Esophagus muscularis mucosa (tissue), 4 donors: ENCODE data around the gene PLIN5. TPM values are rescaled to one million over a fixed set of nuclear protein-coding genes. Genes with fewer than 3 reads are reported as not detected.
"Not testable (repeated sequence)": the region's sequence is repeated elsewhere in the genome, so short reads cannot be mapped to it uniquely, and the experiment has no call there.

Source experiments
- DNase-seq: peaks from one replicate; pipeline ENCODE4 v3.0.0-alpha.2; 2017; ENCODE audit errors: extremely low spot score
- H3K27ac ChIP-seq, 4 donors: fragments of 200-600 bp; sonication (generic); replicated peaks in 1 of 4; 1 replicate in 3 of 4; 2 replicates in 1 of 4; pipeline ENCODE4 v1.5.1; 2016 to 2019; ENCODE audit warnings: mild to moderate bottlenecking in 1 of 4
- H3K27me3 ChIP-seq, 4 donors: fragments of 200-600 bp; sonication (generic); one replicate each; pipeline versions ENCODE4 v1.5.1 to v1.6.0; 2016 to 2019
- H3K36me3 ChIP-seq, 4 donors: fragments of 200-600 bp; sonication (generic); one replicate each; pipeline ENCODE4 v1.5.1; 2016 to 2019
- H3K4me1 ChIP-seq, 4 donors: fragments of 200-600 bp; sonication (generic); one replicate each; pipeline ENCODE4 v1.5.1; 2016 to 2019
- H3K4me3 ChIP-seq, 4 donors: fragments of 200-600 bp; sonication (generic); 1 replicate in 2 of 4; 2 replicates in 2 of 4; pipeline ENCODE4 v1.5.1; 2016 to 2019; ENCODE audit warnings: mild to moderate bottlenecking in 4 of 4, moderate library complexity in 1 of 4
- H3K9me3 ChIP-seq, 4 donors: fragments of 200-600 bp; sonication (generic); 1 replicate in 3 of 4; 2 replicates in 1 of 4; pipeline ENCODE4 v1.5.1; 2016 to 2019
- EP300 ChIP-seq: sonication (generic); formaldehyde crosslinking; IDR thresholded peaks from one replicate; pipeline ENCODE4 v1.6.1; 2017; ENCODE audit warnings: antibody characterized with exemption
- POLR2A ChIP-seq: fragments of 450-650 bp; IDR thresholded peaks from one replicate; pipeline ENCODE4 v1.6.1; 2017; ENCODE audit warnings: antibody characterized with exemption, moderate library complexity, mild to moderate bottlenecking, low read depth
- POLR2AphosphoS5 ChIP-seq, 2 donors: sonication (generic); formaldehyde crosslinking; IDR thresholded peaks; one replicate each; pipeline ENCODE4 v1.6.1; 2017; ENCODE audit warnings: antibody characterized with exemption in 2 of 2
- WGBS: methylation state at CpG from one replicate; pipeline ENCODE4 v1.1.5; 2018; 5-methylcytosine and 5-hydroxymethylcytosine counted together
- intact Hi-C: fragments of 100-400 bp; cut with DNase I; formaldehyde crosslinking; loops from one replicate; pipeline ENCODE4 v1.15.1; 2023
- total RNA-seq, 4 donors: library from RNA; depleted of rRNA; stranded (reverse); fragments of >200 nt; gene quantifications; one replicate each; pipeline versions ENCODE4 v1.1.0 to v1.2.1, GENCODE V29; 2016
- TF ChIP-seq, protein P1 (sequence below), 3 experiments: fragments of 200-600 bp in 2 of 3; fragments of 450-650 bp in 1 of 3; sonication (generic) in 2 of 3; IDR thresholded peaks; one replicate each; pipeline ENCODE4 v1.5.1; 2017 to 2019; ENCODE audit warnings: antibody characterized with exemption in 3 of 3, mild to moderate bottlenecking in 2 of 3, moderate library complexity in 1 of 3

The PLIN5 gene
- total RNA-seq, 4 donors from 2014 or later: 7.9 to 11.9 (median 9.1) TPM

DNA sequence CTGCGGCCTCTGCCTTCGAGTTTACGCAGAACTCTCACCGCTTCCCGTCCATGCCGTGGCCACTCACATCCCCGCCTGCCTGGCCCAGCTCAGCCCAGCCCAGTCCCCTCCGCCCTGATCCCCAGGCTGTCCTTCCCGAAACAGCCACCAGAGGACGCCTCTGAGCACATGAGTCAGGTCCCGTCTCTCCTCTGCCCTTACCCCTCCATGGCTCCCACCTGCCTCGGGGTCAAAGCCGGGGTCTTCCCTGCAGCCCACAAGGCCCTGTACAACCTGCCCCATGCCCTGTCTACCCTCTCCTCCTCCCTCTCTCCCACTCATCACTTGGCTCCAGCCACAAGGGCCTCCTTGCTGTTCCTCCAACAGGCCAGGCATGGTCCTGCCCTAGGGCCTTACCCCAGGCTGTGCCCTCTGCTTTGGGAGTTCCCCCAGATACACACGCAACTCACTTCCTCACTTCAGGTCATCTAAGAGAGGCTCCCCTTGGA lies 32.6 kb upstream of the PLIN5 start:
- no peak for DNase-seq
- 54% methylated on average over 14 of the region's 14 CpGs for WGBS
- Histone ChIP-seq H3K4me3 (no peak overlapping the region), H3K9me3 (no peaks in the 10 kb centered on the region), H3K36me3 (no peaks in the 10 kb centered on the region), H3K27me3 (peaks cover 0 to 14% (median 0%) of the 10 kb centered on the region in 4 donors), H3K27ac (peak overlapping the region in 1 of 4 donors; percentile 36), H3K4me1 (peaks cover 0 to 17% (median 5%) of the 10 kb centered on the region in 4 donors)
- intact Hi-C loops: no loop called here
- TF ChIP-seq EP300: no peak
- TF ChIP-seq POLR2AphosphoS5 (IDR thresholded peaks at IDR 0.05): peak in 1 of 2 donors; percentile 20
- TF ChIP-seq, protein P1, sequence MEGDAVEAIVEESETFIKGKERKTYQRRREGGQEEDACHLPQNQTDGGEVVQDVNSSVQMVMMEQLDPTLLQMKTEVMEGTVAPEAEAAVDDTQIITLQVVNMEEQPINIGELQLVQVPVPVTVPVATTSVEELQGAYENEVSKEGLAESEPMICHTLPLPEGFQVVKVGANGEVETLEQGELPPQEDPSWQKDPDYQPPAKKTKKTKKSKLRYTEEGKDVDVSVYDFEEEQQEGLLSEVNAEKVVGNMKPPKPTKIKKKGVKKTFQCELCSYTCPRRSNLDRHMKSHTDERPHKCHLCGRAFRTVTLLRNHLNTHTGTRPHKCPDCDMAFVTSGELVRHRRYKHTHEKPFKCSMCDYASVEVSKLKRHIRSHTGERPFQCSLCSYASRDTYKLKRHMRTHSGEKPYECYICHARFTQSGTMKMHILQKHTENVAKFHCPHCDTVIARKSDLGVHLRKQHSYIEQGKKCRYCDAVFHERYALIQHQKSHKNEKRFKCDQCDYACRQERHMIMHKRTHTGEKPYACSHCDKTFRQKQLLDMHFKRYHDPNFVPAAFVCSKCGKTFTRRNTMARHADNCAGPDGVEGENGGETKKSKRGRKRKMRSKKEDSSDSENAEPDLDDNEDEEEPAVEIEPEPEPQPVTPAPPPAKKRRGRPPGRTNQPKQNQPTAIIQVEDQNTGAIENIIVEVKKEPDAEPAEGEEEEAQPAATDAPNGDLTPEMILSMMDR (IDR thresholded peaks at IDR 0.05): peak; percentile 46 to 76 (median 56)
- no peak for TF ChIP-seq POLR2A

GRCh38 chr19:4566402-4567051 lies 31.5 kb upstream of the PLIN5 start:
- no peaks in the 10 kb centered on the region for H3K9me3 ChIP-seq
- H3K4me3 ChIP-seq: no peak overlapping the region
- DNase-seq: no peak
- H3K27ac ChIP-seq: peak overlapping the region in 2 of 4 donors; percentile 27 to 36
- H3K4me1 ChIP-seq: peaks cover 0 to 16% (median 4%) of the 10 kb centered on the region in 4 donors
- TF ChIP-seq POLR2A (no peak), EP300 (no peak), POLR2AphosphoS5 (IDR thresholded peaks at IDR 0.05) (no peak)
- TF ChIP-seq, protein P1 (IDR thresholded peaks at IDR 0.05): no peak
- H3K36me3 ChIP-seq: no peaks in the 10 kb centered on the region
- peaks cover 0 to 13% (median 0%) of the 10 kb centered on the region in 4 donors for H3K27me3 ChIP-seq
- WGBS: 91% methylated on average over 34 of the region's 35 CpGs
- intact Hi-C loops: no loop called here

- intact Hi-C loops, H3K4me1 ChIP-seq, H3K27me3 ChIP-seq, H3K27ac ChIP-seq, H3K36me3 ChIP-seq, H3K4me3 ChIP-seq, DNase-seq, H3K9me3 ChIP-seq: not testable (repeated sequence)
- WGBS: 70% methylated on average over 5 of the region's 5 CpGs
These were observed 28.5 kb upstream of the PLIN5 start for GRCh38 chr19:4563562-4563961.

- not testable (repeated sequence) for DNase-seq
These were observed 27.1 kb upstream of the PLIN5 start for GRCh38 chr19:4562085-4562484.

GRCh38 chr19:4559569-4559968 lies 24.5 kb upstream of the PLIN5 start, which contains the start of gene SEMA6B:
TSS of gene SEMA6B (minus strand) at chr19:4559684. CDS start at chr19:4558457, 1,227 bp downstream.
- DNase-seq: no peak
- Histone ChIP-seq H3K9me3 (no peaks in the 10 kb centered on the region), H3K27me3 (peaks cover 0 to 10% (median 0%) of the 10 kb centered on the region in 4 donors), H3K36me3 (peaks cover 0 to 25% (median 10%) of the 10 kb centered on the region in 4 donors), H3K4me3 (peak within 1 kb of the TSS; percentile 35 to 55 (median 42)), H3K27ac (peak within 1 kb of the TSS; percentile 53 to 62 (median 58)), H3K4me1 (peaks cover 5 to 14% (median 8%) of the 10 kb centered on the region in 4 donors)
- intact Hi-C loops: loop anchor here (5.0 kb wide), 1 partner anchor 78 kb away; the partner anchor contains the start of gene TNFAIP8L1
- TF ChIP-seq POLR2A (no peak), EP300 (peak; percentile 59), POLR2AphosphoS5 (IDR thresholded peaks at IDR 0.05) (peak; percentile 68 to 75)
- 73% methylated on average over 13 of the region's 13 CpGs for WGBS

More at GRCh38 chr19:4562085-4562484, 27.1 kb upstream of the PLIN5 start:
- H3K9me3 ChIP-seq, intact Hi-C loops, H3K36me3 ChIP-seq, H3K27ac ChIP-seq, H3K4me3 ChIP-seq: not testable (repeated sequence)
- 81% methylated on average over 7 of the region's 7 CpGs for WGBS
- peaks cover 5 to 16% (median 7%) of the 10 kb centered on the region in 4 donors for H3K4me1 ChIP-seq
- peaks cover 0 to 12% (median 0%) of the 10 kb centered on the region in 4 donors for H3K27me3 ChIP-seq
